HG03175 (cell line): ENCODE measurements around the gene PTGS1.
A peak's percentile ranks its signal among the peaks of the same experiment; 100 is the strongest.
"Not testable (repeated sequence)": the region's sequence is repeated elsewhere in the genome, so short reads cannot be mapped to it uniquely, and the experiment has no call there.

Experiments
- ATAC-seq: cut with Tn5 transposase; IDR thresholded peaks from one replicate; pipeline ENCODE4 v1.9.1; 2021; ENCODE audit warnings: mild to moderate bottlenecking, moderate library complexity; ENCODE audit not compliant: unreplicated experiment

The PTGS1 gene

GRCh38 chr9:122370869-122371755, at the start of gene PTGS1:
Gene PTGS1 (plus strand): TSS chr9:122371024. CDS start chr9:122371085, 61 bp downstream.
- ATAC-seq, result peak; percentile 70

- ATAC-seq, result no peak
These were observed 48.3 kb upstream of the PTGS1 start for GRCh38 chr9:122322553-122322952.

- not testable (repeated sequence) for ATAC-seq
These were observed 46.2 kb upstream of the PTGS1 start for GRCh38 chr9:122324665-122325064.

- no peak for ATAC-seq
These were observed 45.7 kb upstream of the PTGS1 start for GRCh38 chr9:122325124-122325523.

- no peak for ATAC-seq
These were observed 43.6 kb upstream of the PTGS1 start for GRCh38 chr9:122327175-122327574.

- no peak for ATAC-seq
These were observed 41.2 kb upstream of the PTGS1 start for GRCh38 chr9:122329597-122329996.

GRCh38 chr9:122330466-122330865, 40.4 kb upstream of the PTGS1 start:
- ATAC-seq, result not testable (repeated sequence)

GRCh38 chr9:122331523-122331927, 39.3 kb upstream of the PTGS1 start:
- ATAC-seq, result no peak

- ATAC-seq, result no peak
These were observed 38.7 kb upstream of the PTGS1 start for GRCh38 chr9:122332083-122332482.

GRCh38 chr9:122332644-122333043, 38.2 kb upstream of the PTGS1 start:
- ATAC-seq, result no peak

GRCh38 chr9:122333169-122333808, 37.5 kb upstream of the PTGS1 start:
- ATAC-seq, result no peak

GRCh38 chr9:122334916-122335315, 35.9 kb upstream of the PTGS1 start:
- ATAC-seq, result no peak

- no peak for ATAC-seq
These were observed 34.6 kb upstream of the PTGS1 start for GRCh38 chr9:122336189-122336588.

GRCh38 chr9:122336866-122337555, 33.8 kb upstream of the PTGS1 start:
- ATAC-seq, result no peak

GRCh38 chr9:122337556-122337929, 33.3 kb upstream of the PTGS1 start:
- ATAC-seq, result no peak

GRCh38 chr9:122338536-122338935, 32.3 kb upstream of the PTGS1 start:
- ATAC-seq, result no peak

- no peak for ATAC-seq
These were observed 31.8 kb upstream of the PTGS1 start for GRCh38 chr9:122338994-122339393.

- ATAC-seq, result no peak
These were observed 31.2 kb upstream of the PTGS1 start for GRCh38 chr9:122339579-122339978.

- ATAC-seq, result no peak
These were observed 30.7 kb upstream of the PTGS1 start for GRCh38 chr9:122340161-122340560.

- no peak for ATAC-seq
These were observed 28.3 kb upstream of the PTGS1 start for GRCh38 chr9:122342323-122343050.
